WTC11 (cell line): ENCODE data around the gene RIPPLY2. TPM values are rescaled to one million over a fixed set of nuclear protein-coding genes. Genes with fewer than 3 reads are reported as not detected.

Experiments
- ATAC-seq: fragments of 200-7000 bp; cut with Tn5 transposase; 2 replicates; pipeline ENCODE4 v1.10.0; 2021; ENCODE audit warnings: mild to moderate bottlenecking, moderate library complexity
- CTCF ChIA-PET: fragments of 300-600 bp; sonication (Branson Sonifier 250); formaldehyde crosslinking; loops from one replicate; lab custom pipeline; 2021; ENCODE audit warnings: antibody characterized with exemption; lab: Charles Lee
- POLR2A ChIA-PET: fragments of 350-600 bp; sonication (Branson Sonifier 250); formaldehyde crosslinking; loops from one replicate; lab custom pipeline; 2021; ENCODE audit warnings: antibody characterized with exemption; lab: Charles Lee
- DNase-seq: peaks from one replicate; pipeline ENCODE4 v3.0.0; 2021; ENCODE audit warnings: low spot score
- H3K27ac Mint-ChIP-seq: 2 replicates; pipeline ENCODE4 v1.8.0; 2021; ENCODE audit warnings: mixed read lengths
- H3K27me3 Mint-ChIP-seq: 2 replicates; pipeline ENCODE4 v1.8.0; 2021; ENCODE audit warnings: low read depth, mild to moderate bottlenecking, moderate library complexity, mixed read lengths
- H3K36me3 Mint-ChIP-seq: 2 replicates; pipeline ENCODE4 v1.8.0; 2021; ENCODE audit warnings: mixed read lengths
- H3K4me1 Mint-ChIP-seq: 2 replicates; pipeline ENCODE4 v1.8.0; 2022; ENCODE audit warnings: mixed read lengths
- H3K4me3 Mint-ChIP-seq: 2 replicates; pipeline ENCODE4 v1.8.0; 2021; ENCODE audit warnings: mild to moderate bottlenecking, moderate library complexity, mixed read lengths
- H3K9me3 Mint-ChIP-seq: 2 replicates; pipeline ENCODE4 v1.8.0; 2021; ENCODE audit warnings: mixed read lengths
- CREM ChIP-seq: sonication (generic); formaldehyde crosslinking; IDR thresholded peaks from 2 replicates; pipeline ENCODE4 v1.8.1; 2022; ENCODE audit warnings: mild to moderate bottlenecking, missing genetic modification reagents, moderate library complexity
- ELF4 ChIP-seq: sonication (generic); formaldehyde crosslinking; IDR thresholded peaks from 2 replicates; pipeline ENCODE4 v1.8.1; 2022; ENCODE audit warnings: low read depth, mild to moderate bottlenecking, moderate library complexity, missing genetic modification reagents
- EMX1 ChIP-seq: fragments of 250-450 bp; sonication (Bioruptor Pico); IDR thresholded peaks from 2 replicates; pipeline ENCODE4 v1.8.0; 2021; ENCODE audit warnings: mild to moderate bottlenecking
- MLX ChIP-seq: sonication (generic); formaldehyde crosslinking; IDR thresholded peaks from 2 replicates; pipeline ENCODE4 v1.8.1; 2023; ENCODE audit warnings: mild to moderate bottlenecking, missing genetic modification reagents, moderate library complexity
- MXD4 ChIP-seq: fragments of 250-450 bp; sonication (Bioruptor Pico); IDR thresholded peaks from 2 replicates; pipeline ENCODE4 v1.8.0; 2021; ENCODE audit warnings: mild to moderate bottlenecking, moderate library complexity, borderline replicate concordance
- MYBL2 ChIP-seq: sonication (generic); formaldehyde crosslinking; IDR thresholded peaks from 2 replicates; pipeline ENCODE4 v1.8.1; 2023; ENCODE audit warnings: mild to moderate bottlenecking, moderate library complexity, missing genetic modification reagents
- NFATC4 ChIP-seq: fragments of 250-450 bp; sonication (Bioruptor Pico); IDR thresholded peaks from 2 replicates; pipeline ENCODE4 v1.9.0; 2021; ENCODE audit warnings: mild to moderate bottlenecking
- NFE2L1 ChIP-seq: sonication (generic); formaldehyde crosslinking; IDR thresholded peaks from 2 replicates; pipeline ENCODE4 v1.8.1; 2023; ENCODE audit warnings: missing genetic modification reagents
- NR1H2 ChIP-seq: sonication (generic); formaldehyde crosslinking; IDR thresholded peaks from 2 replicates; pipeline ENCODE4 v1.9.0; 2021; ENCODE audit warnings: mild to moderate bottlenecking, moderate library complexity, missing genetic modification reagents
- TEAD4 ChIP-seq: sonication (generic); formaldehyde crosslinking; IDR thresholded peaks from 2 replicates; pipeline ENCODE4 v1.8.0; 2022; ENCODE audit warnings: mild to moderate bottlenecking, missing genetic modification reagents
- TP53 ChIP-seq: sonication (generic); formaldehyde crosslinking; IDR thresholded peaks from 2 replicates; pipeline ENCODE4 v1.8.1; 2023; ENCODE audit warnings: mild to moderate bottlenecking, missing genetic modification reagents
- ZNF232 ChIP-seq: sonication (generic); formaldehyde crosslinking; IDR thresholded peaks from 2 replicates; pipeline ENCODE4 v1.8.0; 2022; ENCODE audit warnings: mild to moderate bottlenecking, missing genetic modification reagents
- ZNF396 ChIP-seq: fragments of 250-450 bp; sonication (Bioruptor Pico); IDR thresholded peaks from 2 replicates; pipeline ENCODE4 v1.8.0; 2021; ENCODE audit warnings: mild to moderate bottlenecking, moderate library complexity, borderline replicate concordance
- total RNA-seq: library from RNA; stranded (reverse); gene quantifications from 3 replicates; pipeline ENCODE4 v1.2.3, GENCODE V29; 2021
- TF ChIP-seq, protein P1 (sequence below): sonication (generic); formaldehyde crosslinking; IDR thresholded peaks from 2 replicates; pipeline ENCODE4 v1.8.1; 2023; ENCODE audit warnings: mild to moderate bottlenecking, missing genetic modification reagents
- TF ChIP-seq, protein P2 (sequence below): sonication (generic); formaldehyde crosslinking; IDR thresholded peaks from 2 replicates; pipeline ENCODE4 v1.8.1; 2022; ENCODE audit warnings: mild to moderate bottlenecking, missing genetic modification reagents, moderate library complexity, borderline replicate concordance
- TF ChIP-seq, protein P3 (sequence below): fragments of 200-600 bp; IDR thresholded peaks from 2 replicates; pipeline ENCODE4 v1.8.0; 2022; ENCODE audit warnings: antibody characterized with exemption
- TF ChIP-seq, protein P4 (sequence below): sonication (generic); formaldehyde crosslinking; IDR thresholded peaks from 2 replicates; pipeline ENCODE4 v1.8.1; 2023; ENCODE audit warnings: mild to moderate bottlenecking, missing genetic modification reagents, borderline replicate concordance
- TF ChIP-seq, protein P5 (sequence below): sonication (generic); formaldehyde crosslinking; IDR thresholded peaks from 2 replicates; pipeline ENCODE4 v1.8.0; 2022; ENCODE audit warnings: mild to moderate bottlenecking, missing genetic modification reagents
- TF ChIP-seq, protein P6 (sequence below): fragments of 250-450 bp; sonication (Bioruptor Pico); IDR thresholded peaks from 2 replicates; pipeline ENCODE4 v1.9.0; 2021; ENCODE audit warnings: mild to moderate bottlenecking, borderline replicate concordance

The RIPPLY2 gene
- total RNA-seq, 1 experiment from 2014 or later, result 0.66 TPM

DNA sequence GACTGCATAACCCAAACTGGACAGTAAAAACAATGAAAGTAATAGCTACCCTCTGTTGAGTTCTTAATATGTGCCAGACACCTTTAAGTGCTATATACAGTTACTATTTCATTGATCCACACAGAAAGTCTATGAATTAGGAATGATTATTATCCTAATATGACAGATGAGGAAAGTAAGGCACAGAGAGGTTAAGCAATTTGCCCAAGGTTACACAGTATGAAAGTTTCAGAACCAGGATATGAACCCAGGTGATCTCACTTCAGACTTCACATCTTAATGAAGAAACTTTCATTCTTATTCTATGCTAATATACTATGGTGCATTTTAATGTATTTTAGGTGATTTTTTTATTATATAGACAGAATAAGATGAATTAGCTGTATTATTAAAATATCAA, 40.6 kb upstream of the RIPPLY2 start:
- H3K27ac Mint-ChIP-seq, result no peak overlapping the region
- CTCF ChIA-PET, result no interaction called here
- H3K27me3 Mint-ChIP-seq, result no peaks in the 10 kb centered on the region

DNA sequence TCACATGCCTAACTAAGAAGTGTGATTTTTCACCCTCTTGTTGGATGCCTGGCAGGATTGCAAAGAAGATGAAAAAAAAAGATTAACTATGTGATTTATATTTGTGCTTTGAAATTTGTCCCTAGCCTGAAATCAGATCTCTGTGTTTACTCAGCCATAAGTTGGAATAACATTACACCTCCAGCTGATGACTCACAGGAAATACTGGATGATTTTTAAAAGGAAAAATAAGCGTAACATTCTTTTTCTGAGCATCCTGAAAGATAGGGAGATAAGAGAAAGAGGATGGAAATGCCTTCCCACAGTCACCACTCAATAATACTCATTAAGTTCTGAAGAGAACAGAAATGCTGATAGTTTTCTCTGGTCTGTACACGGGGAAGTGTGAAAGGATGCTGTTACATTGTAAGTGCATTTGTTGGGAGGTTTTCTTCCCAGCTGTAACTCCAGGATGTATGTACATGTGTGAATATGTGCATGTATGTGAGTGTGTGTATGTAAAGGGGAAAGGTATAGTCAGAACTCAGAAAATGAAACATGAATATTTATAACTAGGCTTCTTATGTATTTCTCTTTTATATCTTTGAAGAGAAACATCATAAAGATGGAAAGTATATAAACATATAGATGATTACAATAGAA, 37.4 kb upstream of the RIPPLY2 start:
- no peak for TF ChIP-seq MXD4 (CRISPR knock-in tag)
- TF ChIP-seq, protein P1, sequence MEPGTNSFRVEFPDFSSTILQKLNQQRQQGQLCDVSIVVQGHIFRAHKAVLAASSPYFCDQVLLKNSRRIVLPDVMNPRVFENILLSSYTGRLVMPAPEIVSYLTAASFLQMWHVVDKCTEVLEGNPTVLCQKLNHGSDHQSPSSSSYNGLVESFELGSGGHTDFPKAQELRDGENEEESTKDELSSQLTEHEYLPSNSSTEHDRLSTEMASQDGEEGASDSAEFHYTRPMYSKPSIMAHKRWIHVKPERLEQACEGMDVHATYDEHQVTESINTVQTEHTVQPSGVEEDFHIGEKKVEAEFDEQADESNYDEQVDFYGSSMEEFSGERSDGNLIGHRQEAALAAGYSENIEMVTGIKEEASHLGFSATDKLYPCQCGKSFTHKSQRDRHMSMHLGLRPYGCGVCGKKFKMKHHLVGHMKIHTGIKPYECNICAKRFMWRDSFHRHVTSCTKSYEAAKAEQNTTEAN (CRISPR knock-in tag), result no peak
- TF ChIP-seq, protein P2, sequence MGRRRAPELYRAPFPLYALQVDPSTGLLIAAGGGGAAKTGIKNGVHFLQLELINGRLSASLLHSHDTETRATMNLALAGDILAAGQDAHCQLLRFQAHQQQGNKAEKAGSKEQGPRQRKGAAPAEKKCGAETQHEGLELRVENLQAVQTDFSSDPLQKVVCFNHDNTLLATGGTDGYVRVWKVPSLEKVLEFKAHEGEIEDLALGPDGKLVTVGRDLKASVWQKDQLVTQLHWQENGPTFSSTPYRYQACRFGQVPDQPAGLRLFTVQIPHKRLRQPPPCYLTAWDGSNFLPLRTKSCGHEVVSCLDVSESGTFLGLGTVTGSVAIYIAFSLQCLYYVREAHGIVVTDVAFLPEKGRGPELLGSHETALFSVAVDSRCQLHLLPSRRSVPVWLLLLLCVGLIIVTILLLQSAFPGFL (CRISPR knock-in tag), result no peak
- TF ChIP-seq, protein P3, sequence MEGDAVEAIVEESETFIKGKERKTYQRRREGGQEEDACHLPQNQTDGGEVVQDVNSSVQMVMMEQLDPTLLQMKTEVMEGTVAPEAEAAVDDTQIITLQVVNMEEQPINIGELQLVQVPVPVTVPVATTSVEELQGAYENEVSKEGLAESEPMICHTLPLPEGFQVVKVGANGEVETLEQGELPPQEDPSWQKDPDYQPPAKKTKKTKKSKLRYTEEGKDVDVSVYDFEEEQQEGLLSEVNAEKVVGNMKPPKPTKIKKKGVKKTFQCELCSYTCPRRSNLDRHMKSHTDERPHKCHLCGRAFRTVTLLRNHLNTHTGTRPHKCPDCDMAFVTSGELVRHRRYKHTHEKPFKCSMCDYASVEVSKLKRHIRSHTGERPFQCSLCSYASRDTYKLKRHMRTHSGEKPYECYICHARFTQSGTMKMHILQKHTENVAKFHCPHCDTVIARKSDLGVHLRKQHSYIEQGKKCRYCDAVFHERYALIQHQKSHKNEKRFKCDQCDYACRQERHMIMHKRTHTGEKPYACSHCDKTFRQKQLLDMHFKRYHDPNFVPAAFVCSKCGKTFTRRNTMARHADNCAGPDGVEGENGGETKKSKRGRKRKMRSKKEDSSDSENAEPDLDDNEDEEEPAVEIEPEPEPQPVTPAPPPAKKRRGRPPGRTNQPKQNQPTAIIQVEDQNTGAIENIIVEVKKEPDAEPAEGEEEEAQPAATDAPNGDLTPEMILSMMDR, result no peak
- TF ChIP-seq TP53 (CRISPR knock-in tag), result no peak
- TF ChIP-seq EMX1 (CRISPR knock-in tag), result no peak
- no peak for TF ChIP-seq MYBL2
- no peak for TF ChIP-seq TEAD4 (CRISPR knock-in tag)
- TF ChIP-seq NFATC4 (CRISPR knock-in tag), result no peak
- TF ChIP-seq ZNF396, result no peak
- TF ChIP-seq, protein P4, sequence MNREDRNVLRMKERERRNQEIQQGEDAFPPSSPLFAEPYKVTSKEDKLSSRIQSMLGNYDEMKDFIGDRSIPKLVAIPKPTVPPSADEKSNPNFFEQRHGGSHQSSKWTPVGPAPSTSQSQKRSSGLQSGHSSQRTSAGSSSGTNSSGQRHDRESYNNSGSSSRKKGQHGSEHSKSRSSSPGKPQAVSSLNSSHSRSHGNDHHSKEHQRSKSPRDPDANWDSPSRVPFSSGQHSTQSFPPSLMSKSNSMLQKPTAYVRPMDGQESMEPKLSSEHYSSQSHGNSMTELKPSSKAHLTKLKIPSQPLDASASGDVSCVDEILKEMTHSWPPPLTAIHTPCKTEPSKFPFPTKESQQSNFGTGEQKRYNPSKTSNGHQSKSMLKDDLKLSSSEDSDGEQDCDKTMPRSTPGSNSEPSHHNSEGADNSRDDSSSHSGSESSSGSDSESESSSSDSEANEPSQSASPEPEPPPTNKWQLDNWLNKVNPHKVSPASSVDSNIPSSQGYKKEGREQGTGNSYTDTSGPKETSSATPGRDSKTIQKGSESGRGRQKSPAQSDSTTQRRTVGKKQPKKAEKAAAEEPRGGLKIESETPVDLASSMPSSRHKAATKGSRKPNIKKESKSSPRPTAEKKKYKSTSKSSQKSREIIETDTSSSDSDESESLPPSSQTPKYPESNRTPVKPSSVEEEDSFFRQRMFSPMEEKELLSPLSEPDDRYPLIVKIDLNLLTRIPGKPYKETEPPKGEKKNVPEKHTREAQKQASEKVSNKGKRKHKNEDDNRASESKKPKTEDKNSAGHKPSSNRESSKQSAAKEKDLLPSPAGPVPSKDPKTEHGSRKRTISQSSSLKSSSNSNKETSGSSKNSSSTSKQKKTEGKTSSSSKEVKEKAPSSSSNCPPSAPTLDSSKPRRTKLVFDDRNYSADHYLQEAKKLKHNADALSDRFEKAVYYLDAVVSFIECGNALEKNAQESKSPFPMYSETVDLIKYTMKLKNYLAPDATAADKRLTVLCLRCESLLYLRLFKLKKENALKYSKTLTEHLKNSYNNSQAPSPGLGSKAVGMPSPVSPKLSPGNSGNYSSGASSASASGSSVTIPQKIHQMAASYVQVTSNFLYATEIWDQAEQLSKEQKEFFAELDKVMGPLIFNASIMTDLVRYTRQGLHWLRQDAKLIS (CRISPR knock-in tag), result no peak
- no peak for TF ChIP-seq NFE2L1 (CRISPR knock-in tag)
- TF ChIP-seq, protein P5, sequence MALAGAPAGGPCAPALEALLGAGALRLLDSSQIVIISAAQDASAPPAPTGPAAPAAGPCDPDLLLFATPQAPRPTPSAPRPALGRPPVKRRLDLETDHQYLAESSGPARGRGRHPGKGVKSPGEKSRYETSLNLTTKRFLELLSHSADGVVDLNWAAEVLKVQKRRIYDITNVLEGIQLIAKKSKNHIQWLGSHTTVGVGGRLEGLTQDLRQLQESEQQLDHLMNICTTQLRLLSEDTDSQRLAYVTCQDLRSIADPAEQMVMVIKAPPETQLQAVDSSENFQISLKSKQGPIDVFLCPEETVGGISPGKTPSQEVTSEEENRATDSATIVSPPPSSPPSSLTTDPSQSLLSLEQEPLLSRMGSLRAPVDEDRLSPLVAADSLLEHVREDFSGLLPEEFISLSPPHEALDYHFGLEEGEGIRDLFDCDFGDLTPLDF, result no peak
- CTCF ChIA-PET, result no interaction called here
- DNase-seq, result no peak
- no peaks in the 10 kb centered on the region for H3K27me3 Mint-ChIP-seq
- H3K4me3 Mint-ChIP-seq, result no peak overlapping the region
- no peak overlapping the region for H3K27ac Mint-ChIP-seq
- POLR2A ChIA-PET, result no interaction called here
- H3K36me3 Mint-ChIP-seq, result no peaks in the 10 kb centered on the region
- no peaks in the 10 kb centered on the region for H3K9me3 Mint-ChIP-seq
- H3K4me1 Mint-ChIP-seq, result no peaks in the 10 kb centered on the region
- ATAC-seq, result no peak

More for the DNA sequence above, 40.6 kb upstream of the RIPPLY2 start:
- ATAC-seq (no peak), DNase-seq (no peak)
- no peaks in the 10 kb centered on the region for H3K4me1 Mint-ChIP-seq
- TF ChIP-seq NR1H2 (no peak), ZNF232 (CRISPR knock-in tag) (no peak), MLX (CRISPR knock-in tag) (no peak), TEAD4 (CRISPR knock-in tag) (no peak), ELF4 (CRISPR knock-in tag) (no peak), CREM (CRISPR knock-in tag) (no peak)
- TF ChIP-seq, protein P6, sequence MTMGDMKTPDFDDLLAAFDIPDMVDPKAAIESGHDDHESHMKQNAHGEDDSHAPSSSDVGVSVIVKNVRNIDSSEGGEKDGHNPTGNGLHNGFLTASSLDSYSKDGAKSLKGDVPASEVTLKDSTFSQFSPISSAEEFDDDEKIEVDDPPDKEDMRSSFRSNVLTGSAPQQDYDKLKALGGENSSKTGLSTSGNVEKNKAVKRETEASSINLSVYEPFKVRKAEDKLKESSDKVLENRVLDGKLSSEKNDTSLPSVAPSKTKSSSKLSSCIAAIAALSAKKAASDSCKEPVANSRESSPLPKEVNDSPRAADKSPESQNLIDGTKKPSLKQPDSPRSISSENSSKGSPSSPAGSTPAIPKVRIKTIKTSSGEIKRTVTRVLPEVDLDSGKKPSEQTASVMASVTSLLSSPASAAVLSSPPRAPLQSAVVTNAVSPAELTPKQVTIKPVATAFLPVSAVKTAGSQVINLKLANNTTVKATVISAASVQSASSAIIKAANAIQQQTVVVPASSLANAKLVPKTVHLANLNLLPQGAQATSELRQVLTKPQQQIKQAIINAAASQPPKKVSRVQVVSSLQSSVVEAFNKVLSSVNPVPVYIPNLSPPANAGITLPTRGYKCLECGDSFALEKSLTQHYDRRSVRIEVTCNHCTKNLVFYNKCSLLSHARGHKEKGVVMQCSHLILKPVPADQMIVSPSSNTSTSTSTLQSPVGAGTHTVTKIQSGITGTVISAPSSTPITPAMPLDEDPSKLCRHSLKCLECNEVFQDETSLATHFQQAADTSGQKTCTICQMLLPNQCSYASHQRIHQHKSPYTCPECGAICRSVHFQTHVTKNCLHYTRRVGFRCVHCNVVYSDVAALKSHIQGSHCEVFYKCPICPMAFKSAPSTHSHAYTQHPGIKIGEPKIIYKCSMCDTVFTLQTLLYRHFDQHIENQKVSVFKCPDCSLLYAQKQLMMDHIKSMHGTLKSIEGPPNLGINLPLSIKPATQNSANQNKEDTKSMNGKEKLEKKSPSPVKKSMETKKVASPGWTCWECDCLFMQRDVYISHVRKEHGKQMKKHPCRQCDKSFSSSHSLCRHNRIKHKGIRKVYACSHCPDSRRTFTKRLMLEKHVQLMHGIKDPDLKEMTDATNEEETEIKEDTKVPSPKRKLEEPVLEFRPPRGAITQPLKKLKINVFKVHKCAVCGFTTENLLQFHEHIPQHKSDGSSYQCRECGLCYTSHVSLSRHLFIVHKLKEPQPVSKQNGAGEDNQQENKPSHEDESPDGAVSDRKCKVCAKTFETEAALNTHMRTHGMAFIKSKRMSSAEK, result no peak
- POLR2A ChIA-PET, result no interaction called here
- H3K9me3 Mint-ChIP-seq, result no peaks in the 10 kb centered on the region
- no peaks in the 10 kb centered on the region for H3K36me3 Mint-ChIP-seq
- no peak overlapping the region for H3K4me3 Mint-ChIP-seq
